ENCODE measurements around the gene ATRNL1. TPM values are rescaled to one million over a fixed set of nuclear protein-coding genes. Genes with fewer than 3 reads are reported as not detected.

ATRNL1 gene
- total RNA-seq, 2 experiments from 2014 or later: not detected

DNA sequence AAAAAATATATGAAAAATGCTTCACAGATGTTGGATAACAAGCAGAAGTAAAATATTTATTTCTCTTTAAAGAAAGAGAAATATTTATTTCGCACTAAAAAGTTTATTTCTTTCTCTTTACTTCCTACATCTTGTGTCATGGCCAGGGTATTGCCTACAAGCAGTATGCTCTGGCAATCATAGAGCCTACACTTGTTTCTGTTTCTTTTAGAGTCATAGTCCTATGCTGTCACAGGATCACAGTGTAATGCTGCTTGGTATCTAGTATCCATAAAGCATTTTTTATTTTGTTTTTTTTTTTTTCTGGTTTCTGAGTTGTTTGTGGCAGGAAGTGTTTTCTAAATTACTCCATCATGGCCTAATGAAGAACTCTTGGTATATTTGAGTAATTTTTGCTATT, 116.0 kb downstream of the ATRNL1 start:
- intact Hi-C loops (cut with micrococcal nuclease; ENCODE audit: unreplicated experiment): no loop called here
- Histone ChIP-seq H3K36me3 (ENCODE audit: insufficient read depth, low read length) (no peaks in the 10 kb centered on the region), H4K20me1 (ENCODE audit: insufficient read depth, low read length) (no peaks in the 10 kb centered on the region), H3K4me1 (ENCODE audit: insufficient read depth, low read length, poor library complexity, severe bottlenecking) (no peaks in the 10 kb centered on the region), H3K27ac (ENCODE audit: low read depth, low read length, poor library complexity, severe bottlenecking) (no peak overlapping the region), H3K4me2 (ENCODE audit: low read length) (no peak overlapping the region), H2AFZ (ENCODE audit: low read length) (no peak overlapping the region), H3K9me2 (ENCODE audit: insufficient read depth, low read length) (no peaks in the 10 kb centered on the region), H3K9me3 (ENCODE audit: low read length) (no peaks in the 10 kb centered on the region), H3K79me2 (ENCODE audit: insufficient read depth, low read depth, low read length) (no peaks in the 10 kb centered on the region), H3K4me3 (ENCODE audit: low read depth, low read length, poor library complexity, severe bottlenecking) (no peak overlapping the region)
- BruUV-seq (replicated peaks): no TSS peak
- no peak for DNase-seq (ENCODE audit: low spot score)
- ChIA-PET POLR2A (no interaction called here), CTCF (ENCODE audit: unreplicated experiment) (no interaction called here)
- TF ChIP-seq, protein P1, sequence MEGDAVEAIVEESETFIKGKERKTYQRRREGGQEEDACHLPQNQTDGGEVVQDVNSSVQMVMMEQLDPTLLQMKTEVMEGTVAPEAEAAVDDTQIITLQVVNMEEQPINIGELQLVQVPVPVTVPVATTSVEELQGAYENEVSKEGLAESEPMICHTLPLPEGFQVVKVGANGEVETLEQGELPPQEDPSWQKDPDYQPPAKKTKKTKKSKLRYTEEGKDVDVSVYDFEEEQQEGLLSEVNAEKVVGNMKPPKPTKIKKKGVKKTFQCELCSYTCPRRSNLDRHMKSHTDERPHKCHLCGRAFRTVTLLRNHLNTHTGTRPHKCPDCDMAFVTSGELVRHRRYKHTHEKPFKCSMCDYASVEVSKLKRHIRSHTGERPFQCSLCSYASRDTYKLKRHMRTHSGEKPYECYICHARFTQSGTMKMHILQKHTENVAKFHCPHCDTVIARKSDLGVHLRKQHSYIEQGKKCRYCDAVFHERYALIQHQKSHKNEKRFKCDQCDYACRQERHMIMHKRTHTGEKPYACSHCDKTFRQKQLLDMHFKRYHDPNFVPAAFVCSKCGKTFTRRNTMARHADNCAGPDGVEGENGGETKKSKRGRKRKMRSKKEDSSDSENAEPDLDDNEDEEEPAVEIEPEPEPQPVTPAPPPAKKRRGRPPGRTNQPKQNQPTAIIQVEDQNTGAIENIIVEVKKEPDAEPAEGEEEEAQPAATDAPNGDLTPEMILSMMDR (conservative IDR thresholded peaks at IDR 0.05; ENCODE audit: low read length): no peak
- no peak for TF ChIP-seq EZH2phosphoT487 (IDR thresholded peaks at IDR 0.05; ENCODE audit: borderline replicate concordance, low read depth, low read length)

DNA sequence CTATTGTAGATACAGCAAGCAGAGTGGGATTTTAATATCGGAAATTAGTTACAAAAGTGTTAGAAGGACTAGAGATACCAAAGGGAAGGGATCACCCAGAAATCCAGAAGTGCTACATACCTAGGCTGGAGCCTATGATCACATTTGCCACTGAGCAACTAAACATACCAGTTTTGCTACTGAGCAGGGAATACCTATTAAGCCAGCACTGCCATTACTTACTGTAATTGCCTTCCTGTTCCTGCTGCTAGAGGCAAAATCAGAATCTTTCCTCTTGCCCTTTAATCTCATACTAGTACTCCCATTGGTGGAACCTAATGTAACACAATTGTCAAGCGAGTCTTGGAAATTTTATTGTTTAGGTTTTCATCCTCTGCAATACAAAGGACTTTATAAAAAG, 121.7 kb downstream of the ATRNL1 start:
- H3K4me3 ChIP-seq (ENCODE audit: low read depth, low read length, poor library complexity, severe bottlenecking): no peak overlapping the region
- H3K9me2 ChIP-seq (ENCODE audit: insufficient read depth, low read length): no peaks in the 10 kb centered on the region
- no peaks in the 10 kb centered on the region for H3K36me3 ChIP-seq (ENCODE audit: insufficient read depth, low read length)
- no peaks in the 10 kb centered on the region for H3K79me2 ChIP-seq (ENCODE audit: insufficient read depth, low read depth, low read length)
- no peak for DNase-seq (ENCODE audit: low spot score)
- H4K20me1 ChIP-seq (ENCODE audit: insufficient read depth, low read length): no peaks in the 10 kb centered on the region
- ChIA-PET POLR2A (no interaction called here), CTCF (ENCODE audit: unreplicated experiment) (no interaction called here)
- no peaks in the 10 kb centered on the region for H3K9me3 ChIP-seq (ENCODE audit: low read length)
- H3K27ac ChIP-seq (ENCODE audit: low read depth, low read length, poor library complexity, severe bottlenecking): no peak overlapping the region
- intact Hi-C loops (cut with micrococcal nuclease; ENCODE audit: unreplicated experiment): no loop called here
- H3K4me2 ChIP-seq (ENCODE audit: low read length): no peak overlapping the region
- TF ChIP-seq EZH2phosphoT487 (IDR thresholded peaks at IDR 0.05; ENCODE audit: borderline replicate concordance, low read depth, low read length): no peak
- TF ChIP-seq, protein P1 (conservative IDR thresholded peaks at IDR 0.05; ENCODE audit: low read length): no peak
- H3K4me1 ChIP-seq (ENCODE audit: insufficient read depth, low read length, poor library complexity, severe bottlenecking): no peaks in the 10 kb centered on the region
- no peak overlapping the region for H2AFZ ChIP-seq (ENCODE audit: low read length)
- no TSS peak for BruUV-seq (replicated peaks)

DNA sequence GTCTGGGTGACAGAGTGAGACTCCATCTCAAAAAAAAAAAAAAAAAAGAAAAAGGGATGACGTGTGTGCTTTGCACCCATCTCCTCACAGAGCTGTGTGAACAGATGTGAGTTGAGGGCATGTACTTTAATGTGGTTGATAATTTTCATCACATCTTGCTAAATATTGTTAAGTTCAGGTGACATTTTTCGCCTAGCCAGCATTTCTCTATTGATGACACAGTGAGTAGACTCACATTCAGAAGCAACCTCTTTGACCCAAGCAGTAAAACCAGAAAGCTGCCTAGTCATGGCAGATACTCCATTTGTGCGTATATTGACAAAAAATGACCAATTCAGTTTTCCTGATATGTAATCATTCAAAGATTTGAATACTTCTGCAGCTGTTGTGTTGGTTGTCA, 126.0 kb downstream of the ATRNL1 start:
- no peak for DNase-seq (ENCODE audit: low spot score)
- no peaks in the 10 kb centered on the region for H3K4me1 ChIP-seq (ENCODE audit: insufficient read depth, low read length, poor library complexity, severe bottlenecking)
- TF ChIP-seq EZH2phosphoT487 (IDR thresholded peaks at IDR 0.05; ENCODE audit: borderline replicate concordance, low read depth, low read length): no peak
- TF ChIP-seq, protein P1 (conservative IDR thresholded peaks at IDR 0.05; ENCODE audit: low read length): no peak
- H3K79me2 ChIP-seq (ENCODE audit: insufficient read depth, low read depth, low read length): no peaks in the 10 kb centered on the region
- H3K4me2 ChIP-seq (ENCODE audit: low read length): no peak overlapping the region
- no peaks in the 10 kb centered on the region for H3K9me3 ChIP-seq (ENCODE audit: low read length)
- H3K9me2 ChIP-seq (ENCODE audit: insufficient read depth, low read length): no peaks in the 10 kb centered on the region
- CTCF ChIA-PET (ENCODE audit: unreplicated experiment): no interaction called here
- H3K36me3 ChIP-seq (ENCODE audit: insufficient read depth, low read length): no peaks in the 10 kb centered on the region
- intact Hi-C loops (cut with micrococcal nuclease; ENCODE audit: unreplicated experiment): no loop called here
- no peak overlapping the region for H3K4me3 ChIP-seq (ENCODE audit: low read depth, low read length, poor library complexity, severe bottlenecking)
- H4K20me1 ChIP-seq (ENCODE audit: insufficient read depth, low read length): no peaks in the 10 kb centered on the region
- no peak overlapping the region for H2AFZ ChIP-seq (ENCODE audit: low read length)
- BruUV-seq (replicated peaks): no TSS peak
- POLR2A ChIA-PET: interaction anchor here (0.6 to 0.7 kb wide), 2 partner anchors 79 to 1318 kb away, joined by 3 to 4 read pairs; no protein-coding TSS in a partner anchor
- H3K27ac ChIP-seq (ENCODE audit: low read depth, low read length, poor library complexity, severe bottlenecking): no peak overlapping the region
